Body of pancreas (tissue), 4 donors: Measurements from ENCODE around the gene STEAP1B. TPM values are rescaled to one million over a fixed set of nuclear protein-coding genes. Genes with fewer than 3 reads are reported as not detected.
"Not testable (repeated sequence)": the region's sequence is repeated elsewhere in the genome, so short reads cannot be mapped to it uniquely, and the experiment has no call there.

ENCODE experiments used
- ATAC-seq: fragments of 150-250 bp; one replicate; pipeline ENCODE4 v1.9.1; 2016
- DNase-seq, 4 donors: peaks; one replicate each; pipeline ENCODE4 v3.0.0-alpha.2; 2019
- H3K27ac ChIP-seq, 4 donors: fragments of 200-600 bp; sonication (generic); 1 replicate in 3 of 4; 2 replicates in 1 of 4; pipeline versions ENCODE4 v1.5.1 to v1.6.1; 2016 to 2019; ENCODE audit warnings: mild to moderate bottlenecking in 1 of 4, mixed read lengths in 1 of 4, moderate library complexity in 1 of 4
- H3K27me3 ChIP-seq, 2 donors: fragments of 200-600 bp; sonication (generic); one replicate each; pipeline ENCODE4 v1.6.0; 2016; ENCODE audit warnings: mild to moderate bottlenecking in 1 of 2
- H3K36me3 ChIP-seq, 2 donors: fragments of 200-600 bp; sonication (generic); replicated peaks in 1 of 2; 2 replicates each; pipeline ENCODE4 v1.5.1; 2016; ENCODE audit warnings: low read depth in 2 of 2; ENCODE audit not compliant: insufficient read depth in 1 of 2
- H3K4me1 ChIP-seq: fragments of 200-600 bp; sonication (generic); one replicate; pipeline ENCODE4 v1.6.0; 2016
- H3K4me3 ChIP-seq, 2 donors: fragments of 200-600 bp; sonication (generic); 1 replicate in 1 of 2; 2 replicates in 1 of 2; pipeline ENCODE4 v1.5.1; 2016 to 2019
- H3K9me3 ChIP-seq, 3 donors: fragments of 200-600 bp; sonication (generic); 1 replicate in 2 of 3; 2 replicates in 1 of 3; pipeline ENCODE4 v1.5.1; 2016
- CTCF ChIP-seq, 7 experiments: fragments of 450-650 bp in 4 of 7; fragments of 200-600 bp in 3 of 7; sonication (generic) in 3 of 7; IDR thresholded peaks; one replicate each; pipeline ENCODE4 v1.5.1; 2016 to 2019; ENCODE audit warnings: antibody characterized with exemption in 7 of 7
- POLR2A ChIP-seq, 3 donors: fragments of 450-650 bp; IDR thresholded peaks; one replicate each; pipeline ENCODE4 v1.6.1; 2016; ENCODE audit warnings: antibody characterized with exemption in 3 of 3, mild to moderate bottlenecking in 2 of 3
- WGBS, 2 donors: methylation state at CpG; one replicate each; pipeline ENCODE4 v1.1.5; 2017; 5-methylcytosine and 5-hydroxymethylcytosine counted together
- intact Hi-C: fragments of 100-400 bp; cut with DNase I; formaldehyde crosslinking; loops from one replicate; pipeline ENCODE4 v1.15.1; 2023
- total RNA-seq, 2 donors: library from RNA; depleted of rRNA; stranded (reverse); fragments of >200 nt; gene quantifications; one replicate each; pipeline ENCODE4 v1.1.0, GENCODE V29; 2016

STEAP1B gene
- total RNA-seq, 2 donors from 2014 or later = 1.3 TPM; not detected in 1

GRCh38 chr7:22452142-22452959, 47.6 kb downstream of the STEAP1B start:
- TF ChIP-seq POLR2A (IDR thresholded peaks at IDR 0.05) (no peak), CTCF (IDR thresholded peaks at IDR 0.05) (peak; percentile 75 to 87 (median 84))
- intact Hi-C loops = no loop called here
- no peaks in the 10 kb centered on the region for H3K9me3 ChIP-seq
- peak; percentile 70 to 86 (median 77) for DNase-seq
- no peaks in the 10 kb centered on the region for H3K36me3 ChIP-seq
- no peak overlapping the region for H3K4me3 ChIP-seq
- no peaks in the 10 kb centered on the region for H3K27me3 ChIP-seq
- WGBS, 2 donors = 9 to 12% methylated on average over 19 of the region's 19 CpGs
- peak overlapping the region in 1 of 4 donors; percentile 17 for H3K27ac ChIP-seq
- ATAC-seq = peak; percentile 88
- H3K4me1 ChIP-seq = peaks cover 4% of the 10 kb centered on the region

GRCh38 chr7:22450013-22450412, 50.0 kb downstream of the STEAP1B start:
- intact Hi-C loops, H3K36me3 ChIP-seq, ATAC-seq: not testable (repeated sequence)

GRCh38 chr7:22447762-22448161, 52.2 kb downstream of the STEAP1B start:
- intact Hi-C loops = no loop called here
- 85 to 86% methylated on average over 3 of the region's 3 CpGs for WGBS, 2 donors
- ATAC-seq (no peak), DNase-seq (no peak)
- no peak overlapping the region for H3K4me3 ChIP-seq
- peaks cover 38% of the 10 kb centered on the region for H3K4me1 ChIP-seq
- no peaks in the 10 kb centered on the region for H3K36me3 ChIP-seq
- H3K27ac ChIP-seq = no peak overlapping the region
- H3K9me3 ChIP-seq = no peaks in the 10 kb centered on the region
- no peaks in the 10 kb centered on the region for H3K27me3 ChIP-seq
- TF ChIP-seq POLR2A (IDR thresholded peaks at IDR 0.05) = no peak
- TF ChIP-seq CTCF (IDR thresholded peaks at IDR 0.05) = no peak

More at GRCh38 chr7:22450013-22450412, 50.0 kb downstream of the STEAP1B start:
- not testable (repeated sequence) for H3K4me3 ChIP-seq, H3K27me3 ChIP-seq, DNase-seq, H3K9me3 ChIP-seq, H3K27ac ChIP-seq
- peaks cover 16% of the 10 kb centered on the region for H3K4me1 ChIP-seq

- ATAC-seq (no peak), DNase-seq (no peak)
- Histone ChIP-seq H3K27me3 (no peaks in the 10 kb centered on the region), H3K27ac (peak overlapping the region in 1 of 4 donors; percentile 91), H3K36me3 (no peaks in the 10 kb centered on the region), H3K9me3 (no peaks in the 10 kb centered on the region), H3K4me1 (peaks cover 45% of the 10 kb centered on the region), H3K4me3 (no peak overlapping the region)
- no peak for TF ChIP-seq POLR2A (IDR thresholded peaks at IDR 0.05)
- no peak for TF ChIP-seq CTCF (IDR thresholded peaks at IDR 0.05)
- intact Hi-C loops = no loop called here
These were observed 53.0 kb downstream of the STEAP1B start for GRCh38 chr7:22447008-22447407.

- DNase-seq (no peak), ATAC-seq (no peak)
- intact Hi-C loops = no loop called here
- Histone ChIP-seq H3K9me3 (no peaks in the 10 kb centered on the region), H3K36me3 (no peaks in the 10 kb centered on the region), H3K27me3 (no peaks in the 10 kb centered on the region), H3K4me3 (no peak overlapping the region), H3K4me1 (peaks cover 55% of the 10 kb centered on the region), H3K27ac (peak overlapping the region in 3 of 4 donors; percentile 77 to 91 (median 86))
- 56 to 69% methylated on average over 3 of the region's 3 CpGs for WGBS, 2 donors
- TF ChIP-seq CTCF (IDR thresholded peaks at IDR 0.05) (no peak), POLR2A (IDR thresholded peaks at IDR 0.05) (no peak)
These were observed 54.1 kb downstream of the STEAP1B start for GRCh38 chr7:22445853-22446252.
